Measurements from ENCODE around the gene UBE2C. TPM values are rescaled to one million over a fixed set of nuclear protein-coding genes. Genes with fewer than 3 reads are reported as not detected.

UBE2C gene
- total RNA-seq, 1 donor from 2014 or later: 3.5 TPM

DNA sequence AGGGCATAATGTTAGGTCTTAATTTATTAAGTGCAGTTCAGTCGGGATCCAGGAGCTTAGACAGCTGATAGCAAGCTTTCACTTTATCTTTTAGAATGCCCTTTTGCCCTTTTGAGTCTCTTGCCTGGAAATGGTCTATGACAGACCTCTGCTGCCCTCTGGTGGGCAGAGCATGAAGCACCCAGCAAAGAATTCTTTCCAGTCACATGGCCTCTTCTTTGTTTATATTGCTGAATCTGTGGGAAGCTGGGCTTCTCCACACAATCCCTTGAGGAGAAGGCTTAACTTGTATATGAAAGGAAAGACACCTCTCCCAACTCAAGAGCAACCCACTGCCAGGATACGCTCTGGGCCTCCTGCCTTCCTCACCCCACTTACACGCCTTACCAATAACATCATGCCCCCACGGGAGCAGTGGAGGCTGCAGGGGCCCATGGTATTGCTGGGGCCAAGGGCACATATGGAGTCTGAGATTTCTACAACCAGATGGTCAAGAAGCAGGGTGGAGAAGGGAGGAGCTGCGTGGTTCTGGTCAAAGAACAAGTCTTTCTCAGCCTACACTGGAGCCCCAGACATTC lies 41.2 kb upstream of the UBE2C start:
- DNase-seq (peak; percentile 77), ATAC-seq (peak; percentile 87 to 93)
- Histone ChIP-seq H3K9me3 (no peaks in the 10 kb centered on the region), H3K27me3 (ENCODE audit: low read depth) (no peaks in the 10 kb centered on the region), H3K36me3 (no peaks in the 10 kb centered on the region), H3K4me3 (no peak overlapping the region), H3K4me1 (peaks cover 12% of the 10 kb centered on the region), H3K27ac (peak overlapping the region; percentile 43)
- TF ChIP-seq, protein P1, sequence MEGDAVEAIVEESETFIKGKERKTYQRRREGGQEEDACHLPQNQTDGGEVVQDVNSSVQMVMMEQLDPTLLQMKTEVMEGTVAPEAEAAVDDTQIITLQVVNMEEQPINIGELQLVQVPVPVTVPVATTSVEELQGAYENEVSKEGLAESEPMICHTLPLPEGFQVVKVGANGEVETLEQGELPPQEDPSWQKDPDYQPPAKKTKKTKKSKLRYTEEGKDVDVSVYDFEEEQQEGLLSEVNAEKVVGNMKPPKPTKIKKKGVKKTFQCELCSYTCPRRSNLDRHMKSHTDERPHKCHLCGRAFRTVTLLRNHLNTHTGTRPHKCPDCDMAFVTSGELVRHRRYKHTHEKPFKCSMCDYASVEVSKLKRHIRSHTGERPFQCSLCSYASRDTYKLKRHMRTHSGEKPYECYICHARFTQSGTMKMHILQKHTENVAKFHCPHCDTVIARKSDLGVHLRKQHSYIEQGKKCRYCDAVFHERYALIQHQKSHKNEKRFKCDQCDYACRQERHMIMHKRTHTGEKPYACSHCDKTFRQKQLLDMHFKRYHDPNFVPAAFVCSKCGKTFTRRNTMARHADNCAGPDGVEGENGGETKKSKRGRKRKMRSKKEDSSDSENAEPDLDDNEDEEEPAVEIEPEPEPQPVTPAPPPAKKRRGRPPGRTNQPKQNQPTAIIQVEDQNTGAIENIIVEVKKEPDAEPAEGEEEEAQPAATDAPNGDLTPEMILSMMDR (IDR thresholded peaks at IDR 0.05): peak; percentile 95
- intact Hi-C loops (cut with DNase I): loop anchor here (10.0 kb wide), 1 partner anchor 226 kb away; the partner anchor contains the start of gene EPPIN

DNA sequence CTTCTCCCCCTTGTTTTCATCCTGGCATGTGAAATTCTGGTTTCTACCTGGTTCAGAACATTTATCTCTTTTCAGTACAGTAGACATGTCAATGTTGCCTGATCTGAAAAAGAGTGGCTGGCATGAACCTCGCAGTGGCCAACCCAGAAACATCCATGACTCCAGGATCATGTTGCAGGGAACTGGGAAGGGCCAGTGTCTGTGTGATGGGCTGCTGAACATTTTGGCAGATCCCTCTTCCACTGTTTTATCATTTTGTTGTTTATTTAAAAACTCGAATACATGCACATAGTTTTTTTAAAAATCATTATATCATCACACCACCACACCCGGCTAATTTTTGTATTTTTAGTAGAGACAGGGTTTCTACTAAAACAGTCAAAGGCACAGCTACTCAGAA lies 39.8 kb upstream of the UBE2C start:
- Histone ChIP-seq H3K27me3 (ENCODE audit: low read depth) (no peaks in the 10 kb centered on the region), H3K9me3 (no peaks in the 10 kb centered on the region), H3K4me1 (peaks cover 12% of the 10 kb centered on the region), H3K27ac (no peak overlapping the region), H3K4me3 (no peak overlapping the region), H3K36me3 (no peaks in the 10 kb centered on the region)
- DNase-seq (no peak), ATAC-seq (no peak)
- TF ChIP-seq, protein P1 (IDR thresholded peaks at IDR 0.05): no peak
- intact Hi-C loops (cut with DNase I): loop anchor here (10.0 kb wide), 1 partner anchor 228 kb away; the partner anchor contains the start of gene EPPIN

DNA sequence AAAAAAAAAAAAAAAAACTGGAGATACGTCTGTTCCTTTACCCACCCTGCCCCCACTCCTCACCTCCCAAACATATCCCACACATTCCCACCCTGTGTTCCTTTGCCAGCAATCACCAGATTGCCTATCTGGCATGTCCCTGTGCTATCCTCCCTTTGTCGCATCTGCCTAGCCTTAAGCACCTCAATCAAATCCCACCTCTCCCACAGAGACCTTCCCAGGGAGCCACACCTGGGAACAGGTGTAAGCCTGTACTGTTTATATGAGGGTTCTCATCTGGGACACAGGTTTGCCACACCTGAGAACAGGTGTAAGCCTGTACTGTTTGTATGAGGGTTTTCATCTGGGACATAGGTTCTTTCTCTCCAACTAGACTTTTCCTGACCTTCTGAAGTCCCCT lies 37.5 kb upstream of the UBE2C start:
- H3K4me3 ChIP-seq: no peak overlapping the region
- peaks cover 28% of the 10 kb centered on the region for H3K4me1 ChIP-seq
- intact Hi-C loops (cut with DNase I): loop anchor here (10.0 kb wide), 1 partner anchor 230 kb away; the partner anchor contains the start of gene EPPIN
- H3K36me3 ChIP-seq: no peaks in the 10 kb centered on the region
- no peak for DNase-seq
- no peak for ATAC-seq
- TF ChIP-seq, protein P1 (IDR thresholded peaks at IDR 0.05): no peak
- H3K9me3 ChIP-seq: no peaks in the 10 kb centered on the region
- no peaks in the 10 kb centered on the region for H3K27me3 ChIP-seq (ENCODE audit: low read depth)
- no peak overlapping the region for H3K27ac ChIP-seq

DNA sequence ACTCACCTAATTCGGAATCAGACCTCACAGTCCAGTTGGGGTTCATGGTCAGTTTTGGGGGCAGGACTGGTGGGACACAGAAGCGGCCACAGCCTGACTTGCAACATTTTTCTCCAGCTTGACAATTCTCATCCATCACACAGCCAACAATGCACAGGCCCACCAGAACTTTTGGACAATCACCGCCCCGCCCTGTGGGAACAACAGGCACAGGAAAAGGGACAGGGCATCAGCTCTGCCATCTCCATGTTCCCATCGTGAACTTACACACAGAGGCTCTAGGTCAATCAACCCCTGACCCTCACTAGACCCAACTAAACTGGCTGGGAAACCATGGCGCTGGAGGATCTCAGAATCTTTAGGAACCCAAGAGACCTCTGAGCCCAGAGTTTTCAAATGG lies 37.0 kb upstream of the UBE2C start:
- TF ChIP-seq, protein P1 (IDR thresholded peaks at IDR 0.05): no peak
- H3K27ac ChIP-seq: no peak overlapping the region
- intact Hi-C loops (cut with DNase I): loop anchor here (10.0 kb wide), 1 partner anchor 231 kb away; the partner anchor contains the start of gene EPPIN
- no peaks in the 10 kb centered on the region for H3K36me3 ChIP-seq
- H3K4me1 ChIP-seq: peaks cover 28% of the 10 kb centered on the region
- no peaks in the 10 kb centered on the region for H3K9me3 ChIP-seq
- ATAC-seq (no peak), DNase-seq (no peak)
- H3K4me3 ChIP-seq: no peak overlapping the region
- no peaks in the 10 kb centered on the region for H3K27me3 ChIP-seq (ENCODE audit: low read depth)

- no peak for DNase-seq
- Histone ChIP-seq H3K4me1 (peaks cover 24% of the 10 kb centered on the region), H3K27ac (no peak overlapping the region), H3K4me3 (no peak overlapping the region), H3K27me3 (ENCODE audit: low read depth) (no peaks in the 10 kb centered on the region), H3K36me3 (no peaks in the 10 kb centered on the region), H3K9me3 (no peaks in the 10 kb centered on the region)
- TF ChIP-seq, protein P1 (IDR thresholded peaks at IDR 0.05): no peak
- ATAC-seq: no peak
- intact Hi-C loops (cut with DNase I): loop anchor here (10.0 kb wide), 1 partner anchor 232 kb away; the partner anchor contains the start of gene EPPIN
Observed at GRCh38 chr20:45776931-45777330, 35.5 kb upstream of the UBE2C start.
